Ovary (tissue), 3 donors: ENCODE results near the gene BCOR.

Source experiments
- EP300 ChIP-seq: sonication (generic); formaldehyde crosslinking; IDR thresholded peaks from one replicate; pipeline ENCODE4 v1.6.1; 2017; ENCODE audit warnings: antibody characterized with exemption
- POLR2A ChIP-seq: fragments of 450-650 bp; IDR thresholded peaks from one replicate; pipeline ENCODE4 v1.6.1; 2017; ENCODE audit warnings: antibody characterized with exemption, mild to moderate bottlenecking, moderate library complexity
- TF ChIP-seq, protein P1 (sequence below), 3 donors: fragments of 450-650 bp in 2 of 3; fragments of 200-600 bp in 1 of 3; IDR thresholded peaks; one replicate each; pipeline versions ENCODE4 v1.5.1 to v1.8.0; 2016 to 2022; ENCODE audit warnings: antibody characterized with exemption in 3 of 3, mild to moderate bottlenecking in 1 of 3
- donor health status: DM: no; HTN: no; CAD: no.

DNA sequence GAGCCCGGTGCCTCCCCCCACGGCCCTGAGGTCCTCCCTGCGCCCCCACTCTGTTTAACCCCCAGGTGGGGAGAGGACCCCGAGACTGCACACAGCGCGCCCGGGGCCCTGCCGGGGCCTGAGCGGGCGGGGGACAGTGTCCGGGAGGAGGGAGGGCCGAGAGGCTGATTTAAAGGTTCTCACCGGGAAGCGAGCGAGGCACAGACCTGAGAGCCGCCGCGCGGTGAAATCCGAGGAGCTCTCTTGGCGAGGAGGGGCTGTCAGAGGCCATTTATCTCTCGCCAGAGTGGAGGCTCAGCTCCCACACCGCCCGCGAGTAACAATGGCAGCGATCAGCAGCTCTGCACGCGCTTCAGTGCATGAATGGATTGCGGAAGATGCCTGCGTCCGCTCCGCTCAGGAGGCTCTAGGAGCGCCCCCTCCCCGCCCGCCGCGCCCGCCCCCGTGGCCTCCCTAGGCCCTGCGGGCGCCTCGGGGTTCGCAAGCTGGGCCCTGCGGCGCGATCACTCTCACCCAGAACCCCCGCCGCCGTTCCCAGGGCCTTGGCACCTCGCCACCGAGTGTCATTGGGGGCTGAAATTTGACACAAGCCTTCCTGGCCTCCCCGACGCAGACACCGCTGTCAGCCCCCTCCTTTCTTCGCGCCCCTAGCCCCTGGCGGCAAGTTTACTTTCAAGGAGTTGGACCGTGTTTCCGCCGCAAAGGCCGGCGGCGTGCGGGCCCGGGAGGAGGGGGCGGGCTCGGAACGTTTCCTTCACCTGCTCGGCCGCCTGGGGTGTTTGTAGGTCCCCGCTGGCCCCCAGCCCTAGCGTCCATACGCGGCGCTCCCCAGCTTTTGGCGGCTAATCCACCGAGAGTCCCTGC is 48.7 kb upstream of the BCOR start:
- TF ChIP-seq, protein P1, sequence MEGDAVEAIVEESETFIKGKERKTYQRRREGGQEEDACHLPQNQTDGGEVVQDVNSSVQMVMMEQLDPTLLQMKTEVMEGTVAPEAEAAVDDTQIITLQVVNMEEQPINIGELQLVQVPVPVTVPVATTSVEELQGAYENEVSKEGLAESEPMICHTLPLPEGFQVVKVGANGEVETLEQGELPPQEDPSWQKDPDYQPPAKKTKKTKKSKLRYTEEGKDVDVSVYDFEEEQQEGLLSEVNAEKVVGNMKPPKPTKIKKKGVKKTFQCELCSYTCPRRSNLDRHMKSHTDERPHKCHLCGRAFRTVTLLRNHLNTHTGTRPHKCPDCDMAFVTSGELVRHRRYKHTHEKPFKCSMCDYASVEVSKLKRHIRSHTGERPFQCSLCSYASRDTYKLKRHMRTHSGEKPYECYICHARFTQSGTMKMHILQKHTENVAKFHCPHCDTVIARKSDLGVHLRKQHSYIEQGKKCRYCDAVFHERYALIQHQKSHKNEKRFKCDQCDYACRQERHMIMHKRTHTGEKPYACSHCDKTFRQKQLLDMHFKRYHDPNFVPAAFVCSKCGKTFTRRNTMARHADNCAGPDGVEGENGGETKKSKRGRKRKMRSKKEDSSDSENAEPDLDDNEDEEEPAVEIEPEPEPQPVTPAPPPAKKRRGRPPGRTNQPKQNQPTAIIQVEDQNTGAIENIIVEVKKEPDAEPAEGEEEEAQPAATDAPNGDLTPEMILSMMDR (IDR thresholded peaks at IDR 0.05) = no peak
- TF ChIP-seq POLR2A (no peak), EP300 (no peak)
